Esophagus muscularis mucosa (tissue), 4 donors: ENCODE results near the gene KSR1. TPM values are rescaled to one million over a fixed set of nuclear protein-coding genes. Genes with fewer than 3 reads are reported as not detected.

ENCODE experiments used
- DNase-seq: peaks from one replicate; pipeline ENCODE4 v3.0.0-alpha.2; 2017; ENCODE audit errors: extremely low spot score
- H3K27ac ChIP-seq, 4 donors: fragments of 200-600 bp; sonication (generic); replicated peaks in 1 of 4; 1 replicate in 3 of 4; 2 replicates in 1 of 4; pipeline ENCODE4 v1.5.1; 2016 to 2019; ENCODE audit warnings: mild to moderate bottlenecking in 1 of 4
- H3K27me3 ChIP-seq, 4 donors: fragments of 200-600 bp; sonication (generic); one replicate each; pipeline versions ENCODE4 v1.5.1 to v1.6.0; 2016 to 2019
- H3K36me3 ChIP-seq, 4 donors: fragments of 200-600 bp; sonication (generic); one replicate each; pipeline ENCODE4 v1.5.1; 2016 to 2019
- H3K4me1 ChIP-seq, 4 donors: fragments of 200-600 bp; sonication (generic); one replicate each; pipeline ENCODE4 v1.5.1; 2016 to 2019
- H3K4me3 ChIP-seq, 4 donors: fragments of 200-600 bp; sonication (generic); 1 replicate in 2 of 4; 2 replicates in 2 of 4; pipeline ENCODE4 v1.5.1; 2016 to 2019; ENCODE audit warnings: mild to moderate bottlenecking in 4 of 4, moderate library complexity in 1 of 4
- H3K9me3 ChIP-seq, 4 donors: fragments of 200-600 bp; sonication (generic); 1 replicate in 3 of 4; 2 replicates in 1 of 4; pipeline ENCODE4 v1.5.1; 2016 to 2019
- EP300 ChIP-seq: sonication (generic); formaldehyde crosslinking; IDR thresholded peaks from one replicate; pipeline ENCODE4 v1.6.1; 2017; ENCODE audit warnings: antibody characterized with exemption
- POLR2A ChIP-seq: fragments of 450-650 bp; IDR thresholded peaks from one replicate; pipeline ENCODE4 v1.6.1; 2017; ENCODE audit warnings: antibody characterized with exemption, moderate library complexity, mild to moderate bottlenecking, low read depth
- POLR2AphosphoS5 ChIP-seq, 2 donors: sonication (generic); formaldehyde crosslinking; IDR thresholded peaks; one replicate each; pipeline ENCODE4 v1.6.1; 2017; ENCODE audit warnings: antibody characterized with exemption in 2 of 2
- WGBS: methylation state at CpG from one replicate; pipeline ENCODE4 v1.1.5; 2018; 5-methylcytosine and 5-hydroxymethylcytosine counted together
- intact Hi-C: fragments of 100-400 bp; cut with DNase I; formaldehyde crosslinking; loops from one replicate; pipeline ENCODE4 v1.15.1; 2023
- total RNA-seq, 4 donors: library from RNA; depleted of rRNA; stranded (reverse); fragments of >200 nt; gene quantifications; one replicate each; pipeline versions ENCODE4 v1.1.0 to v1.2.1, GENCODE V29; 2016
- TF ChIP-seq, protein P1 (sequence below), 3 experiments: fragments of 200-600 bp in 2 of 3; fragments of 450-650 bp in 1 of 3; sonication (generic) in 2 of 3; IDR thresholded peaks; one replicate each; pipeline ENCODE4 v1.5.1; 2017 to 2019; ENCODE audit warnings: antibody characterized with exemption in 3 of 3, mild to moderate bottlenecking in 2 of 3, moderate library complexity in 1 of 3

Gene KSR1
- total RNA-seq, 4 donors from 2014 or later, result 13.3 to 18.9 (median 13.7) TPM

DNA sequence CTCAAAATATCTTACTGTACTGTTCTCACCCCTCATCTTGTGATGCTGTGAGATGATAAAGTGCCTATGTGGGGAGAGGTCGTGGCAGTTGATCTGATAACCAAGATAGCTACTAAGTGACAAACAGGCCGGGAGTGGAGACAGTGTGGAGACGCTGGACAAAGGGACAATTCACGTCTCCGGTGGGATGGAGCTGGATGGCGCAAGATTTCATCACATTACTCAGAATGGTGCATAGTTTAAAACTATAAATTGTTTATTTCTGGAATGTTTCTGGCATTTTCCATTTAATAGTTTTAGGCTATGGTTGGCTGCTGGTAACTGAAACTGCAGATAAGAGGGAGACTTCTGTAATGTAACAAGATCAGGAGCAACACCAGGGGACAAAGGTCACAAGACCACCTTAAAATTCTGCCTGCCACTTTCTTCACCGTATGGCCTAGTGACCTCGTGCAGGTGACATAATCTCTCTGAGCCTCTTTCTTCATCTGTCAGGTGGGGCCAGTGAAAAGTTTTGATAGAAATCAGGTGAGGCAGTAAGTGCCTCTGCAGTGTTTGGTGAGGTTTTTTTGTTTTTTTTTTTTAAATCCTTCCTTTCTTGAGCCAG is 120.3 kb downstream of the KSR1 start:
- no peak overlapping the region for H3K4me3 ChIP-seq
- no peaks in the 10 kb centered on the region for H3K27me3 ChIP-seq
- no peak overlapping the region for H3K27ac ChIP-seq
- no peak for TF ChIP-seq EP300
- TF ChIP-seq POLR2A, result no peak
- TF ChIP-seq, protein P1, sequence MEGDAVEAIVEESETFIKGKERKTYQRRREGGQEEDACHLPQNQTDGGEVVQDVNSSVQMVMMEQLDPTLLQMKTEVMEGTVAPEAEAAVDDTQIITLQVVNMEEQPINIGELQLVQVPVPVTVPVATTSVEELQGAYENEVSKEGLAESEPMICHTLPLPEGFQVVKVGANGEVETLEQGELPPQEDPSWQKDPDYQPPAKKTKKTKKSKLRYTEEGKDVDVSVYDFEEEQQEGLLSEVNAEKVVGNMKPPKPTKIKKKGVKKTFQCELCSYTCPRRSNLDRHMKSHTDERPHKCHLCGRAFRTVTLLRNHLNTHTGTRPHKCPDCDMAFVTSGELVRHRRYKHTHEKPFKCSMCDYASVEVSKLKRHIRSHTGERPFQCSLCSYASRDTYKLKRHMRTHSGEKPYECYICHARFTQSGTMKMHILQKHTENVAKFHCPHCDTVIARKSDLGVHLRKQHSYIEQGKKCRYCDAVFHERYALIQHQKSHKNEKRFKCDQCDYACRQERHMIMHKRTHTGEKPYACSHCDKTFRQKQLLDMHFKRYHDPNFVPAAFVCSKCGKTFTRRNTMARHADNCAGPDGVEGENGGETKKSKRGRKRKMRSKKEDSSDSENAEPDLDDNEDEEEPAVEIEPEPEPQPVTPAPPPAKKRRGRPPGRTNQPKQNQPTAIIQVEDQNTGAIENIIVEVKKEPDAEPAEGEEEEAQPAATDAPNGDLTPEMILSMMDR (IDR thresholded peaks at IDR 0.05), result no peak
- TF ChIP-seq POLR2AphosphoS5 (IDR thresholded peaks at IDR 0.05), result no peak
- DNase-seq, result no peak
- H3K9me3 ChIP-seq, result no peaks in the 10 kb centered on the region
- intact Hi-C loops, result no loop called here
- H3K4me1 ChIP-seq, result peaks cover 17 to 27% (median 21%) of the 10 kb centered on the region in 4 donors
- peaks cover 0 to 6% (median 0%) of the 10 kb centered on the region in 4 donors for H3K36me3 ChIP-seq
- 67% methylated on average over 8 of the region's 8 CpGs for WGBS

DNA sequence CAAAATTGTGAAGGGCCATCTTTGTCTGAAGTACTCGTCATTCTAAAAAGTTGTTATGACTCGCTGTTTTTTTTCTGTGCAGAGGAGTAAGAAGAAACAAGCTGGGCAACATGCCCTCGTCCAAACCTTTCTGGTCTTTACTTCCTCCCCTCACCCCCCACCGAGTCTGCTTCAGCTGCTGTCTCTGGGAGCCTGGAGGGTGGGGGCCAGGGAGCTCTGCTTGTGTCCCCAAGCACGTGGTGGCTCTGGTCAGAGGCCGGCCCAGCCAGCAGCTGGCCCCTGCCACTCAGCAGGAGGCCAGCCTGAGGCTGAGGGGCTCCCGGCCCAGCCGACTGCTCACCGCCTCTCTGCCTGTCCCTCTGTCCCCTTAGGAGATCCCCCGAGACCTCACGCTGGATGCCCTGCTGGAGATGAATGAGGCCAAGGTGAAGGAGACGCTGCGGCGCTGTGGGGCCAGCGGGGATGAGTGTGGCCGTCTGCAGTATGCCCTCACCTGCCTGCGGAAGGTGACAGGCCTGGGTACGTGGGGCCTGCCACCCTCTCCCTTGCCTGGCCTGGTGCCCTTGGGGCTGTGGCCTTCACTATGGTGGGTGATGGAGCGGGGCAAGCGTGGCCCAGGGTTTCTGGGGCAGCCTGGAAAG is 121.0 kb downstream of the KSR1 start:
- TF ChIP-seq POLR2A, result peak; percentile 33
- no peak for TF ChIP-seq POLR2AphosphoS5 (IDR thresholded peaks at IDR 0.05)
- peaks cover 17 to 27% (median 19%) of the 10 kb centered on the region in 4 donors for H3K4me1 ChIP-seq
- peak overlapping the region in 3 of 4 donors; percentile 28 to 38 (median 34) for H3K27ac ChIP-seq
- no peaks in the 10 kb centered on the region for H3K27me3 ChIP-seq
- 68% methylated on average over 15 of the region's 20 CpGs for WGBS
- H3K9me3 ChIP-seq, result no peaks in the 10 kb centered on the region
- no peak for DNase-seq
- no peak overlapping the region for H3K4me3 ChIP-seq
- intact Hi-C loops, result no loop called here
- peaks cover 0 to 6% (median 0%) of the 10 kb centered on the region in 4 donors for H3K36me3 ChIP-seq

DNA sequence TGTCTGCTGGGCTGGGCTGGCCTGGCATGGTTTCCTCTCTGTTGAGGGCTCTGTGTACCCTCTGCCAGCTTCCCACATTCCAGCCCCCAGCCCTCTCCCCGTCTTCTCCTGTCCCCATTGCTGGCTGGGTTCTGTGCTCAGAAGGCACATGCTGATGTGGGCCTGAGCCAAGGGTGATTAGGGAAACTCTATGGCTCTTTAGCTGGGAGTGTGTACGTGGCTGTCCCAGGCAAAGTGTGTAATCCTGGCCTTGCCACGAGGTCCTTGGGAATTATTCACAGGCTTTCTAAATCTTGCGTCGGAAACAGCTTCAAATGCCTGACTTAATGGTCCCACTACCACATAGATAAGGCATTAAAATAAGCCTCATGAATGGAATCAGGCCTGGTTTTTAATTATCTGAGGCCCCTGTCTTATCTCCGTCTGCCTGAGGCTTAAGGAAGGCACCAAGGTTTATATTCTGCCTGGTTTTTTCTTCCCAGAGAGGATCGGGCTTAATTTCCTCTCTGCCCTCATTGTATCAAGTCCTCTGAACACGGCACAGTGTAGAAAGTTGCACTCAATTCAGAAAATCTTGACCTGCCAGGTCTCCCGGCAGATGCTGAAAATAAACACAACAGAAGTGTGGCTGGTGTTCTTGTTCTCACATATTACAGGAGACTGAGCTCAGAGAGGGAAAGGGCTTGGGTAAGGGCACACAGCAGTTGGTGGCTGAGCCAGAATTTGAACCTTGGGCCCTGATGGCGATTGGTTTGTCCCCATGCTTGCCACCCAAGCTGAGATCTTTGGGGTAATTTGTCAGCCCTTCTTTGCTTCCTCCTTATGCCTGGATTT is 121.9 kb downstream of the KSR1 start:
- peaks cover 17 to 27% (median 19%) of the 10 kb centered on the region in 4 donors for H3K4me1 ChIP-seq
- intact Hi-C loops, result no loop called here
- peaks cover 0 to 7% (median 3%) of the 10 kb centered on the region in 4 donors for H3K36me3 ChIP-seq
- H3K9me3 ChIP-seq, result no peaks in the 10 kb centered on the region
- no peak for TF ChIP-seq EP300
- TF ChIP-seq POLR2A, result no peak
- TF ChIP-seq POLR2AphosphoS5 (IDR thresholded peaks at IDR 0.05), result no peak
- TF ChIP-seq, protein P1 (IDR thresholded peaks at IDR 0.05), result no peak
- DNase-seq, result no peak
- H3K4me3 ChIP-seq, result no peak overlapping the region
- H3K27ac ChIP-seq, result peak overlapping the region in 3 of 4 donors; percentile 28 to 38 (median 34)
- 70% methylated on average over 10 of the region's 10 CpGs for WGBS
- no peaks in the 10 kb centered on the region for H3K27me3 ChIP-seq

DNA sequence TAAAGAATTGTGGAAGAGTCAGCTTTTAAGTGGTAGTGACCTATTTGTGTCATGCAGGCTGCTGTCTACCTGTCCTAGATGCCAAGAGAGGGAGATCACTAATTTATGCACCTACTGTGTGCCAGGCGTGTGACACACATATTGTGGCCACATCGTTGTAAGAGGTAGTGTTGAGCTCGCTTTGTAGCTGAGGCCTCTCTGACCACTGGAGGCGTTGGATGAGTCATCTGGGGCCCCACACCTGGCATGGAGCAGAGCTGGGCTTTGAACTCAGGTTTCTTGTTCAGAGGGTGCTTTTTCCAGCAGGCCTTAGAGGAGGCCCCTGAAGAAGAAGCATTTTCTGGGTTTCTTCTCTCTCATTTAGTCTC is 122.5 kb downstream of the KSR1 start:
- no peaks in the 10 kb centered on the region for H3K27me3 ChIP-seq
- 78% methylated on average over 4 of the region's 4 CpGs for WGBS
- intact Hi-C loops, result no loop called here
- H3K4me1 ChIP-seq, result peaks cover 17 to 27% (median 19%) of the 10 kb centered on the region in 4 donors
- TF ChIP-seq EP300, result no peak
- no peak for TF ChIP-seq POLR2AphosphoS5 (IDR thresholded peaks at IDR 0.05)
- no peaks in the 10 kb centered on the region for H3K9me3 ChIP-seq
- H3K36me3 ChIP-seq, result peaks cover 0 to 13% (median 7%) of the 10 kb centered on the region in 4 donors
- no peak overlapping the region for H3K27ac ChIP-seq
- H3K4me3 ChIP-seq, result no peak overlapping the region
- DNase-seq, result no peak

DNA sequence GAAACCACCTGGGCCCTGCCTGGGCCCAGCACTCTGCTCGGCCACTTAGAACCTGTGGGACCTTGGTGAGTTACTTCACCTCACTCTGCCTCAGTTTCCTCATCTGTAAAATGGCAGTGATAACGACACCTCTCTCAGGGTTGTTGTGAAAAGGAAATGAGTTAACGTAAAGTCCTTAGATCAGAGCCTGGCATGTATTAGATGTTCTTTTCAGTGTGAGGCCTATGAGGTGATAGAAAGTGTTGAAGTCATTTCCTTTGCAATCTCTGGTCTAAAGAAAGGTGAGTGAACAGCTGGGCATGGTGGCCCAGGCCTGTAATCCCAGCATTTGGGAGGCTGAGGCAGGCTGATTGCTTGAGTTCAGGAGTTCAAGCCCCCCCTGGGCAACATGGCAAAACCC is 123.1 kb downstream of the KSR1 start:
- Histone ChIP-seq H3K27ac (no peak overlapping the region), H3K36me3 (peaks cover 2 to 13% (median 7%) of the 10 kb centered on the region in 4 donors), H3K27me3 (no peaks in the 10 kb centered on the region), H3K9me3 (no peaks in the 10 kb centered on the region), H3K4me1 (peaks cover 17 to 27% (median 19%) of the 10 kb centered on the region in 4 donors), H3K4me3 (no peak overlapping the region)
- WGBS, result 100% methylated on average over 3 of the region's 3 CpGs
- intact Hi-C loops, result no loop called here
- TF ChIP-seq POLR2AphosphoS5 (IDR thresholded peaks at IDR 0.05), result no peak
- TF ChIP-seq, protein P1 (IDR thresholded peaks at IDR 0.05), result no peak
- TF ChIP-seq EP300, result no peak
- TF ChIP-seq POLR2A, result no peak
- no peak for DNase-seq
